Keratinocyte (primary cell): ENCODE results near the gene CHD8.

Experiments used
- EZH2 ChIP-seq: IDR thresholded peaks from one replicate; pipeline ENCODE4 v1.6.1; 2012; ENCODE audit warnings: inconsistent platforms, mild to moderate bottlenecking, low read length, moderate library complexity
- TF ChIP-seq, protein P1 (sequence below), 3 experiments: IDR thresholded peaks in 1 of 3; conservative IDR thresholded peaks in 1 of 3; optimal IDR thresholded peaks in 1 of 3; 2 replicates in 2 of 3; 3 replicates in 1 of 3; pipeline versions ENCODE3 to v1.5.1; 2011; ENCODE audit warnings: low read length in 3 of 3, mild to moderate bottlenecking in 3 of 3, moderate library complexity in 2 of 3, control low read depth in 1 of 3, inconsistent platforms in 1 of 3; ENCODE audit not compliant: insufficient read depth in 2 of 3; ENCODE audit errors: extremely low read depth in 1 of 3

DNA sequence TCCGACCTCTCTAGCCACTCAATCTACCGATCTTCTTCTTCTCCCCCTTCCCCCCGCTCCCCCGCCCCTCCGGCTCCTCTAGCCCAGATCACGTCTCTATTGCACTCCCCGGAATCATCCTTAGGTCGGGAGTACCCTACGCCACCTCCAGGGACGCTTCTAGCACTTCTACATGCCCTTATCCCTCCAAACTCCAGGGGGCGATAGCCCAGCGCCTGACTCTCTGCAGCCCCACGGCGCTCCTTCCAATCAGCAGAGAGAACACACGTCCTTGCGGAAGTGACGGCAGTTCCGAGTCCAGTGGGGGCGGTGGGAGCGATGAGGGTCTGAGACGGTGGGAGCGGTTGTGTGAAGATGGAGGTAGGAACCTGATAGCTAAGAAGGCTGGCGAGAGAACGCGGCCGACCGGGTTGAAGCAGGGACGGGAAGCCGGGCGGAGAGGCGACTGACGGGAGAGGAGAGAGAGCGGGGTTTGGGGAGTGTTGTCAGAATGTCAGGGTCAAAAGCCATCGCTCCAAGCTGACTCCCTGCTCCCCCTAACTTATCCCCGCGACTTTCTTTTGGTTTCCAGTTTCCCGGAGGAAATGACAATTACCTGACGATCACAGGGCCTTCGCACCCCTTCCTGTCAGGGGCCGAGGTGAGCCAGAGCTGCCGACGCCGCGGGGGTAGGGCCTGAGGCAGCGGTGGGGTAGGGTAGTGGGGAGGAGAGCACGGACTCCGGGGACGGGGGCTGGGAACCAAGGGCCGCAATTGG lies 21.2 kb upstream of the CHD8 start, which contains the start of the genes RAB2B and TOX4:
- TF ChIP-seq, protein P1, sequence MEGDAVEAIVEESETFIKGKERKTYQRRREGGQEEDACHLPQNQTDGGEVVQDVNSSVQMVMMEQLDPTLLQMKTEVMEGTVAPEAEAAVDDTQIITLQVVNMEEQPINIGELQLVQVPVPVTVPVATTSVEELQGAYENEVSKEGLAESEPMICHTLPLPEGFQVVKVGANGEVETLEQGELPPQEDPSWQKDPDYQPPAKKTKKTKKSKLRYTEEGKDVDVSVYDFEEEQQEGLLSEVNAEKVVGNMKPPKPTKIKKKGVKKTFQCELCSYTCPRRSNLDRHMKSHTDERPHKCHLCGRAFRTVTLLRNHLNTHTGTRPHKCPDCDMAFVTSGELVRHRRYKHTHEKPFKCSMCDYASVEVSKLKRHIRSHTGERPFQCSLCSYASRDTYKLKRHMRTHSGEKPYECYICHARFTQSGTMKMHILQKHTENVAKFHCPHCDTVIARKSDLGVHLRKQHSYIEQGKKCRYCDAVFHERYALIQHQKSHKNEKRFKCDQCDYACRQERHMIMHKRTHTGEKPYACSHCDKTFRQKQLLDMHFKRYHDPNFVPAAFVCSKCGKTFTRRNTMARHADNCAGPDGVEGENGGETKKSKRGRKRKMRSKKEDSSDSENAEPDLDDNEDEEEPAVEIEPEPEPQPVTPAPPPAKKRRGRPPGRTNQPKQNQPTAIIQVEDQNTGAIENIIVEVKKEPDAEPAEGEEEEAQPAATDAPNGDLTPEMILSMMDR (optimal IDR thresholded peaks at IDR 0.05 in 1 of 3, IDR thresholded peaks at IDR 0.05 in 1 of 3, conservative IDR thresholded peaks at IDR 0.05 in 1 of 3; ENCODE audit: extremely low read depth in 1 of 3, insufficient read depth in 2 of 3, low read length in 3 of 3) = peak; percentile 89 to 99 (median 99)
- no peak for TF ChIP-seq EZH2
